ENCODE results near the gene SLC38A10. TPM values are rescaled to one million over a fixed set of nuclear protein-coding genes. Genes with fewer than 3 reads are reported as not detected.

The SLC38A10 gene
- total RNA-seq, 1 experiment from 2014 or later = 121 TPM

GRCh38 chr17:81307636-81308560 is 12.8 kb upstream of the SLC38A10 start:
- H3K36me3 Mint-ChIP-seq (ENCODE audit: insufficient read depth, unreplicated experiment) = peaks cover 10% of the 10 kb centered on the region
- H3K4me3 Mint-ChIP-seq (ENCODE audit: low read depth, unreplicated experiment) = no peak overlapping the region
- peaks cover 18% of the 10 kb centered on the region for H3K27me3 Mint-ChIP-seq (ENCODE audit: unreplicated experiment)
- DNase-seq = no peak
- BruUV-seq (replicated peaks) = no TSS peak
- peaks cover 18% of the 10 kb centered on the region for H3K4me1 Mint-ChIP-seq (ENCODE audit: low read depth, unreplicated experiment)
- TF ChIP-seq, protein P1, sequence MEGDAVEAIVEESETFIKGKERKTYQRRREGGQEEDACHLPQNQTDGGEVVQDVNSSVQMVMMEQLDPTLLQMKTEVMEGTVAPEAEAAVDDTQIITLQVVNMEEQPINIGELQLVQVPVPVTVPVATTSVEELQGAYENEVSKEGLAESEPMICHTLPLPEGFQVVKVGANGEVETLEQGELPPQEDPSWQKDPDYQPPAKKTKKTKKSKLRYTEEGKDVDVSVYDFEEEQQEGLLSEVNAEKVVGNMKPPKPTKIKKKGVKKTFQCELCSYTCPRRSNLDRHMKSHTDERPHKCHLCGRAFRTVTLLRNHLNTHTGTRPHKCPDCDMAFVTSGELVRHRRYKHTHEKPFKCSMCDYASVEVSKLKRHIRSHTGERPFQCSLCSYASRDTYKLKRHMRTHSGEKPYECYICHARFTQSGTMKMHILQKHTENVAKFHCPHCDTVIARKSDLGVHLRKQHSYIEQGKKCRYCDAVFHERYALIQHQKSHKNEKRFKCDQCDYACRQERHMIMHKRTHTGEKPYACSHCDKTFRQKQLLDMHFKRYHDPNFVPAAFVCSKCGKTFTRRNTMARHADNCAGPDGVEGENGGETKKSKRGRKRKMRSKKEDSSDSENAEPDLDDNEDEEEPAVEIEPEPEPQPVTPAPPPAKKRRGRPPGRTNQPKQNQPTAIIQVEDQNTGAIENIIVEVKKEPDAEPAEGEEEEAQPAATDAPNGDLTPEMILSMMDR (IDR thresholded peaks at IDR 0.05; ENCODE audit: unreplicated experiment) = no peak
- no peak overlapping the region for H3K27ac Mint-ChIP-seq (ENCODE audit: unreplicated experiment)
- intact Hi-C loops (cut with micrococcal nuclease; ENCODE audit: unreplicated experiment) = no loop called here
- CTCF ChIA-PET = interaction anchor here (1.5 kb wide), 1 partner anchor 9 kb away, joined by 4 read pairs; no protein-coding TSS in a partner anchor
- no peaks in the 10 kb centered on the region for H3K9me3 Mint-ChIP-seq (ENCODE audit: low read depth, unreplicated experiment)

GRCh38 chr17:81306898-81307510 is 11.9 kb upstream of the SLC38A10 start:
- Mint-ChIP-seq H3K4me3 (ENCODE audit: low read depth, unreplicated experiment) (no peak overlapping the region), H3K36me3 (ENCODE audit: insufficient read depth, unreplicated experiment) (peaks cover 10% of the 10 kb centered on the region), H3K27ac (ENCODE audit: unreplicated experiment) (no peak overlapping the region), H3K9me3 (ENCODE audit: low read depth, unreplicated experiment) (no peaks in the 10 kb centered on the region), H3K27me3 (ENCODE audit: unreplicated experiment) (peaks cover 25% of the 10 kb centered on the region), H3K4me1 (ENCODE audit: low read depth, unreplicated experiment) (peaks cover 18% of the 10 kb centered on the region)
- intact Hi-C loops (cut with micrococcal nuclease; ENCODE audit: unreplicated experiment) = no loop called here
- no TSS peak for BruUV-seq (replicated peaks)
- DNase-seq = no peak
- TF ChIP-seq, protein P1 (IDR thresholded peaks at IDR 0.05; ENCODE audit: unreplicated experiment) = no peak
- CTCF ChIA-PET = interaction anchor here (0.7 kb wide), 1 partner anchor 75 kb away, joined by 6 read pairs; no protein-coding TSS in a partner anchor

DNA sequence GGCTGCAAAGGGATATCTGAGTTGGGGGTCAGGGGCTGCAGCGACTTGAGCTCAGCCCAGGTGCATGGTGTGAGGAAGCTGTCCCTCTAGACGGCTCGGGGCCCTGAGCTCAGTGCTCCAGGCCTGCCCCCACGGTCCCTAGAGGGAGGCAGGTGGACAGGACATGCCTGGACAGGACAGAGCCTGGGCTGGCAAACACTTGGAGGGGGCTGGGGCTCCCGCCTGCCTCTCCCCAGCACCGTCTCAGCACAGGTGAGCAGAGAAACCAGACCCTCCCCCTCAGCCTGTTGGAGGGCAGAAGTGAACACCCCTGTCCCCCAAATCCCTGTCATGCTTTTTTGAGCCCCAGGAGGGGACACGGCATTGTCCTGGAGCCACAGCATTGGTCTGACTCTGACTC is 11.4 kb upstream of the SLC38A10 start:
- TF ChIP-seq, protein P1 (IDR thresholded peaks at IDR 0.05; ENCODE audit: unreplicated experiment) = no peak
- H3K9me3 Mint-ChIP-seq (ENCODE audit: low read depth, unreplicated experiment) = no peaks in the 10 kb centered on the region
- BruUV-seq (replicated peaks) = no TSS peak
- no peak overlapping the region for H3K4me3 Mint-ChIP-seq (ENCODE audit: low read depth, unreplicated experiment)
- peaks cover 10% of the 10 kb centered on the region for H3K36me3 Mint-ChIP-seq (ENCODE audit: insufficient read depth, unreplicated experiment)
- intact Hi-C loops (cut with micrococcal nuclease; ENCODE audit: unreplicated experiment) = no loop called here
- peaks cover 25% of the 10 kb centered on the region for H3K27me3 Mint-ChIP-seq (ENCODE audit: unreplicated experiment)
- no peak overlapping the region for H3K27ac Mint-ChIP-seq (ENCODE audit: unreplicated experiment)
- no peak for DNase-seq
- CTCF ChIA-PET = interaction anchor here (0.7 kb wide), 1 partner anchor 76 kb away, joined by 6 read pairs; no protein-coding TSS in a partner anchor
- H3K4me1 Mint-ChIP-seq (ENCODE audit: low read depth, unreplicated experiment) = peaks cover 18% of the 10 kb centered on the region

DNA sequence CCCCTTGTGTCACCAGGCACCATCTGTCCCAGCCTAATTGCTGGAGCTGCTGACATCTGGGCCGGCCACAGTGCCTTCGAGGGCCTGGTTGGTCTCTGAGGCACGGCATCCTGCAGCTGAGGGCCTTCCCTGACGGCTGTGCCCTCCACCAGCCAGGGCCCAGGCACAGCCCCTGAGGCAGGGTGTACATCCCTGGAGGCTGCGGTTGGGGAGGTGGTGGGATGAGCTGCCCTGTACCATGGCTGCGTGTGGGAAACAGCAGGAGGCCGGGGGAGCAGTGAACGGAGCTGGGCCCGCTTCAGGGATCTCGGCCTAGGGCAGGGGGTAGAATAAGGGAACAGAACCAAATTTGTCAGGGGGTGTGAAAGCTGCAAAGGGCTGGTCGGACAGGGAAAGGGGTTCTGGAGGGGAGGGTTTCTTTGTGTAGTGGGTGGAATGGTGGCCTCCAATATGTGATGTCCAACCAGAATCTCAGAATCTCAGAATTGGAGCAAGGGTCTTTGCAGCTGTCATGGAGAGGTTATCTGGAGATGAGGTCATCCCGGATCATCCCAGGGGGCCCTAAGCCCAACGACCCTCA is 10.0 kb upstream of the SLC38A10 start:
- CTCF ChIA-PET = interaction anchor here (0.6 kb wide), 1 partner anchor 137 kb away, joined by 3 read pairs; no protein-coding TSS in a partner anchor

More for the DNA sequence above, 10.0 kb upstream of the SLC38A10 start:
- no peak for DNase-seq
- Mint-ChIP-seq H3K4me1 (ENCODE audit: low read depth, unreplicated experiment) (peaks cover 18% of the 10 kb centered on the region), H3K4me3 (ENCODE audit: low read depth, unreplicated experiment) (no peak overlapping the region), H3K27ac (ENCODE audit: unreplicated experiment) (no peak overlapping the region), H3K36me3 (ENCODE audit: insufficient read depth, unreplicated experiment) (peaks cover 15% of the 10 kb centered on the region), H3K27me3 (ENCODE audit: unreplicated experiment) (peaks cover 38% of the 10 kb centered on the region), H3K9me3 (ENCODE audit: low read depth, unreplicated experiment) (no peaks in the 10 kb centered on the region)
- TF ChIP-seq, protein P1 (IDR thresholded peaks at IDR 0.05; ENCODE audit: unreplicated experiment) = no peak
- intact Hi-C loops (cut with micrococcal nuclease; ENCODE audit: unreplicated experiment) = no loop called here
- BruUV-seq (replicated peaks) = no TSS peak

All from Calu3 (cell line).